ENCODE measurements around the gene SSH2. TPM values are rescaled to one million over a fixed set of nuclear protein-coding genes. Genes with fewer than 3 reads are reported as not detected.

Gene SSH2
- total and polyA plus RNA-seq, 2 of the 13 experiments (the other 11 are each of a cell fraction or from before 2014, with no cell fraction given): 6.0 to 6.4 TPM

- no peak for TF ChIP-seq CEBPZ (IDR thresholded peaks at IDR 0.05; ENCODE audit: low read length)
- 0 out of 2 replicates have a peak, but pooled peaks have one; percentile 29 for TF ChIP-seq PPARG (CRISPR knock-in tag; conservative IDR thresholded peaks at IDR 0.05)
- TF ChIP-seq CSRNP1 (CRISPR knock-in tag; IDR thresholded peaks at IDR 0.05): peak; percentile 90; the same call in 1 of the 2 replicates
- TF ChIP-seq ZNF776 (CRISPR knock-in tag; IDR thresholded peaks at IDR 0.05): peak; percentile 80
- TF ChIP-seq GTF3A (CRISPR knock-in tag; conservative IDR thresholded peaks at IDR 0.05): no peak
- TF ChIP-seq ETV5 (CRISPR knock-in tag; IDR thresholded peaks at IDR 0.05; ENCODE audit: borderline replicate concordance): peak; percentile 17
- TF ChIP-seq CCDC6 (CRISPR knock-in tag; IDR thresholded peaks at IDR 0.05): peak; percentile 83; the same call in 1 of the 2 replicates
- TF ChIP-seq ZNF558 (CRISPR knock-in tag; IDR thresholded peaks at IDR 0.05; ENCODE audit: borderline replicate concordance): peak; percentile 41; the same call in 1 of the 2 replicates
- TF ChIP-seq PITX1 (CRISPR knock-in tag; IDR thresholded peaks at IDR 0.05): peak; percentile 51; the same call in 1 of the 2 replicates
- TF ChIP-seq ZNF550 (CRISPR knock-in tag; IDR thresholded peaks at IDR 0.05; ENCODE audit: borderline replicate concordance): no peak
- TF ChIP-seq YEATS4 (CRISPR knock-in tag; IDR thresholded peaks at IDR 0.05; ENCODE audit: borderline replicate concordance): peak; percentile 86
- TF ChIP-seq BCL6 (CRISPR knock-in tag; IDR thresholded peaks at IDR 0.05): peak; percentile 22; the same call in 1 of the 2 replicates
- TF ChIP-seq ETS1 (CRISPR knock-in tag; IDR thresholded peaks at IDR 0.05): no peak
- TF ChIP-seq SOX5 (CRISPR knock-in tag; IDR thresholded peaks at IDR 0.05; ENCODE audit: borderline replicate concordance): peak; percentile 20; the same call in 1 of the 2 replicates
- no peak for TF ChIP-seq CBX2 (IDR thresholded peaks at IDR 0.05; ENCODE audit: low read depth, low read length)
- TF ChIP-seq CBX2 (CRISPR knock-in tag; IDR thresholded peaks at IDR 0.05; ENCODE audit: low read depth): no peak
- no peak for TF ChIP-seq ZNF343 (CRISPR knock-in tag; IDR thresholded peaks at IDR 0.05)
- TF ChIP-seq SOX6 (IDR thresholded peaks at IDR 0.05): no peak
- TF ChIP-seq SOX6 (CRISPR knock-in tag; IDR thresholded peaks at IDR 0.05): peak; percentile 58
- peak; percentile 84 for TF ChIP-seq RNF2 (conservative IDR thresholded peaks at IDR 0.05; ENCODE audit: low read depth)
- peak; percentile 63; the same call in 1 of the 2 replicates for TF ChIP-seq ZNF710 (CRISPR knock-in tag; IDR thresholded peaks at IDR 0.05; ENCODE audit: borderline replicate concordance)
- TF ChIP-seq KMT2A (CRISPR knock-in tag; IDR thresholded peaks at IDR 0.05): peak; percentile 90; the same call in 1 of the 2 replicates
Measured at GRCh38 chr17:29761040-29761761, 168.8 kb downstream of the SSH2 start (continued).

Measured in HepG2 (cell line).